HG03025 (cell line): ENCODE measurements around the gene TAS2R14.

Source experiments
- ATAC-seq: cut with Tn5 transposase; IDR thresholded peaks from one replicate; pipeline ENCODE4 v1.9.1; 2021; ENCODE audit warnings: mild to moderate bottlenecking, moderate library complexity; ENCODE audit not compliant: unreplicated experiment, low FRiP score

TAS2R14 gene

DNA sequence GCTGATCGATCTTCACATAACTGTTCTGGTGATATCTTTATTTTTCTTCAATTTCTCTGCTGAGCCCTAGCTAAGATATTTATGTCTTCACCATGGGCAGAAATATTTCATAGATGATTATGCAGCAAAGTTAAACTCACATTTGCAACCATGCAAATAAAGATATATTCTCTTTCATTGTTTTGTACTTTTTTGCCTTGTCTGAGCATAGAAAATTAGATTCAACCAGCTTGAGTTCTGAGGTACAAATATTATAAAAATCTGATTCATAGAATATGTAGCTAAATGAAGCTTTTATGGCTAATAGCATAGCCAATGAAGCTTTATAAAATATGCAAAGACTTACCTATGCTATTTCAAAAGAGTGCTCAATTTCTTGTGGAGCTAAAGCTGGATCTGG, 29.6 kb downstream of the TAS2R14 start, which contains the start of gene TAS2R13:
TSS of gene TAS2R13 (minus strand) at position 101 of the 400 bp plus-strand sequence. CDS start 264 bp downstream, outside the sequence.
- no peak for ATAC-seq

DNA sequence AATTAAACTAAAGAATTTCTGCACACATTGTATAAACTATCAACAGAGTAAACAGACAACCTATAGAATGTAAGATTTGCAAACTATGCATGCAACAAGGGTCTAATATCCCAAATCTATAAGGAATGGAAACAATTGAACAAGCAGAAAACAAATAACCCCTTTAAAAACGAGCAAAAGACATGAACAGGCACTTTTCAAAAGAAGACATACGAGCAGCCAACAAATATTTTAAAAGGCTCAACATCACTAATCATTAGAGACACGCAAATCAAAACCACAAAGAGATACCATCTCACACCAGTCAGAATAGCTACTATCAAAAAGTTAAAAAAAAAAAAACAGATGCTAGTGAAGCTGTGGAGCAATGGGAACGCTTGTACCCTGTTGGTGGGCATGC, 34.4 kb downstream of the TAS2R14 start:
- no peak for ATAC-seq

GRCh38 chr12:10901427-10901826, 37.6 kb downstream of the TAS2R14 start:
- no peak for ATAC-seq

DNA sequence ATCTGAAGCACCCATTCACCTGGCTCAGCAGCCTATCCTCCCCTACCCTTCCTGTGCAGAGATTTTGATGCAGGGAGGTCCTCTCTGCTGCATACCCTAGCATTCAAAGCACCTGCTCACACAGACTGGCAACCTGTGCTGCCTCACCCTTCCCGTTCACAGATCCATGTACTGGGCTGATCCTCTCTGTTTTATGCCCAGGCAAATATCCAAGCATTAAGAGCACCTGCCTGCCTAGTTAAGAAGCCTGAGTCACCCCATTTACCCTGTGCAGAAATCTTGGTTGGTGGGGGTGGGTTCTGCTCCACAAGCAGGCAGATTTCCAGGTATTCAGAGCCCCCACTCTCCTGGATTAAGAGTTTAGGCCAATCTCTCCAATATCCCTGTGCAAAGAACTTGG, 38.1 kb downstream of the TAS2R14 start:
- ATAC-seq, result no peak

DNA sequence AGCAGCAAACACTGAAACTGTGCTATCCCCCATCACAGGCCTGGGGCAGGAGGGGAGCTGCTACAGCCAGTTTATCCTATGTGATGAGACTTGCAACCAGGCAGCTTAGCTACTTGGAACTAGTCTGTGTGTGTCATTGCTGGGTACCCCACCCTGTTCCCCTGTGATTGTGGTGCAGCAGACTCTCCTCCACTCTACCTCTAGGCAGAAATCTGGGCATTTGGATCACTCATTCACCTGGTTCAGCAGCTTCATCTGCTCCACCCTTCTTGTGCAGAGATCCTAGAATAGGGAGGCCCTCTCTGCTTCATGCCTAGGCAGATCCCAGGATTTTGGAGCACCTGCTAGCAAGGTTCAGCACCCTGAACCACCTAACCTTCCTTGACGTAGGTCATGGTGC, 38.5 kb downstream of the TAS2R14 start:
- ATAC-seq, result no peak

DNA sequence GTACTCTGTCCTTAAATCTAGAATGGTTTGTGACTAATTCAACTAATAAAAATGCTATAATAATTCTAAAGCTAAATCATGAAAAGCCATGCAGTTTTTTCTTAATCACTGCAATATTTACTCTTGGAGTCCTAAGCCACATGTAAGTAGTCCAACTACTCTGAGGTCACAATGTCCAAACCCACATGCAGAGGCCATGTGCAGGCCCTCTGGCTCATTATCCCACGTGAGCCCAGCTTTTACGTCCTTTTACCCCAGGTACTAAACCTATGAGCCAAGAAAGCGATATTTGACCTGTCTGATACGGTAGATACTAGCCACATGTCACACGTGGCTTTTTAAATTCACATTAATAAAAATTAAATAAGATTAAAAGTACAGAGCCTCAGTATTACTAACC, 42.2 kb downstream of the TAS2R14 start:
- ATAC-seq, result no peak

DNA sequence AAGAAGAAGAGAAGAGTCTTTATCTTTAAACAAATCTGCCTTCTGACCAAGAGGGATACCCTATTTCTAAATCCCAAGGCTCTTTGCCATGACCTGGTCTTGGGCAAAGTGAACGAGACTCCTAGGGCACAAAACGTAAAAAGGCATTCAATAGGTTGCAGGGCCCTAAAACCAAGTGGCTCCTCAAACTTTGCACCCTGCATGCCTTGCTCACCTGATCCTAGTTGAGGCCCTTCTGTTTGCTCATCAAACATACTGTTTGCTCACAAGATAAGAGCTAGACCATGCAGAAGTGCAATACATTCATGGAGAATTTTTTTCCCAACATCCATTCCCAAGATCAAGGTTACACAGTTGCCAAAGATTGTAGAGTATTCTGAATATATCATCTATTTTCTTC, 47.1 kb downstream of the TAS2R14 start:
- ATAC-seq, result no peak

GRCh38 chr12:10889226-10889625, 49.8 kb downstream of the TAS2R14 start:
- no peak for ATAC-seq
